Activated CD4-positive, alpha-beta T cell treated with anti-CD3 and anti-CD28 coated beads for 36 hours (primary cell): ENCODE results near the gene ARID5A. TPM values are rescaled to one million over a fixed set of nuclear protein-coding genes. Genes with fewer than 3 reads are reported as not detected.
"Not testable (repeated sequence)": the region's sequence is repeated elsewhere in the genome, so short reads cannot be mapped to it uniquely, and the experiment has no call there.

Source experiments
- ATAC-seq: fragments of 200-7000 bp; cut with Tn5 transposase; one replicate; pipeline ENCODE4 v1.10.0; 2021; ENCODE audit warnings: mild to moderate bottlenecking, moderate library complexity
- CTCF ChIA-PET: fragments of 350-600 bp; sonication (Branson Sonifier 250); formaldehyde crosslinking; loops from one replicate; lab custom pipeline; 2021; ENCODE audit warnings: antibody characterized with exemption; lab: Charles Lee
- POLR2A ChIA-PET: fragments of 350-600 bp; sonication (Branson Sonifier 250); formaldehyde crosslinking; loops from one replicate; lab custom pipeline; 2021; ENCODE audit warnings: antibody characterized with exemption, inconsistent platforms; lab: Charles Lee
- DNase-seq: peaks from one replicate; pipeline ENCODE4 v3.0.0-alpha.2; 2020
- H3K27ac Mint-ChIP-seq: one replicate; pipeline ENCODE4 v1.8.0; 2021; ENCODE audit warnings: mixed read lengths
- H3K27me3 Mint-ChIP-seq: one replicate; pipeline ENCODE4 v1.8.0; 2021; ENCODE audit warnings: mixed read lengths
- H3K36me3 Mint-ChIP-seq: one replicate; pipeline ENCODE4 v1.8.0; 2021; ENCODE audit warnings: low read depth, mixed read lengths
- H3K4me1 Mint-ChIP-seq: one replicate; pipeline ENCODE4 v1.8.0; 2021; ENCODE audit warnings: mixed read lengths
- H3K4me3 Mint-ChIP-seq: one replicate; pipeline ENCODE4 v1.8.0; 2021; ENCODE audit warnings: mild to moderate bottlenecking, moderate library complexity, mixed read lengths
- H3K9me3 Mint-ChIP-seq: one replicate; pipeline ENCODE4 v1.8.0; 2021; ENCODE audit warnings: low read depth, mixed read lengths
- intact Hi-C, 2 experiments: fragments of 100-400 bp; cut with DNase I in 1 of 2; cut with micrococcal nuclease in 1 of 2; formaldehyde crosslinking; loops; one replicate each; pipeline versions ENCODE4 v1.14.2 to v1.15.1; 2022 to 2024; cut with DNase I, micrococcal nuclease
- total RNA-seq, 2 experiments: library from RNA; stranded (reverse); gene quantifications; one replicate each; pipeline ENCODE4 v1.2.3, GENCODE V29; 2021

The ARID5A gene
- total RNA-seq, 2 experiments from 2014 or later = 179 to 191 TPM

DNA sequence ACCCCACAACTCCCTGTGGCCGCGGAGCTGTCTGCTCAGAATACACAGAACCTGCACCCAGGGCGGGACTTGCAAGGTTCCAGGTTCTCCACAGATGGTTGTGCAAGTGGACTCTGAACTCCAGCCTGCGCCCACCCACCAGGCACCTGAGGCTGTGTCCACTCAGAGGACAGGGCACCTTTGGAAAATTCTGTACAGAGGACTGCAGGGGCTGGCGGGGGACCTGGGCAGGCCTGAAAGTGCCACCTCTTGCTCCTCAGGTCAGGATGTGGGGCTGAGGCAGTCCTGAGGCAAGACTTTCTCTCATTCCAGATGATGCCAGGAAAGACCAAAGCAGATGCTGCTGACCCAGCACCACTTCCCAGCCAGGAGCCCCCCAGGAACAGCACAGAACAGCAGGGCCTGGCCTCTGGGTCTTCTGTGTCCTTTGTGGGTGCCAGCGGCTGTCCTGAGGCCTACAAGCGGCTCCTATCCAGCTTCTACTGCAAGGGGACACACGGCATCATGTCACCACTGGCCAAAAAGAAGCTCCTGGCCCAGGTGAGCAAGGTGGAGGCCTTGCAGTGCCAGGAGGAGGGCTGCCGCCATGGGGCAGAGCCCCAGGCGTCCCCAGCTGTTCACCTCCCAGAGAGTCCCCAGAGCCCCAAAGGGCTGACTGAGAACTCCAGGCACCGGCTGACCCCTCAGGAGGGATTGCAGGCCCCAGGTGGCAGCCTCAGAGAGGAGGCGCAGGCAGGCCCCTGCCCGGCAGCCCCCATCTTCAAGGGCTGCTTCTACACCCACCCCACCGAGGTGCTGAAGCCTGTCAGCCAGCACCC lies 14.4 kb downstream of the ARID5A start:
- Mint-ChIP-seq H3K4me3 (no peak overlapping the region), H3K36me3 (peaks cover 42% of the 10 kb centered on the region), H3K4me1 (peaks cover 34% of the 10 kb centered on the region), H3K27me3 (no peaks in the 10 kb centered on the region), H3K9me3 (no peaks in the 10 kb centered on the region), H3K27ac (no peak overlapping the region)
- ATAC-seq = no peak
- intact Hi-C loops = loop anchor here in 1 of 2 experiments (5.0 kb wide), 1 partner anchor 144 kb away; no protein-coding TSS in a partner anchor
- no peak for DNase-seq
- CTCF ChIA-PET = interaction anchor here (0.5 to 0.8 kb wide), 3 partner anchors 11 to 229 kb away, joined by 3 to 4 read pairs (median 3); no protein-coding TSS in a partner anchor
- POLR2A ChIA-PET = no interaction called here

DNA sequence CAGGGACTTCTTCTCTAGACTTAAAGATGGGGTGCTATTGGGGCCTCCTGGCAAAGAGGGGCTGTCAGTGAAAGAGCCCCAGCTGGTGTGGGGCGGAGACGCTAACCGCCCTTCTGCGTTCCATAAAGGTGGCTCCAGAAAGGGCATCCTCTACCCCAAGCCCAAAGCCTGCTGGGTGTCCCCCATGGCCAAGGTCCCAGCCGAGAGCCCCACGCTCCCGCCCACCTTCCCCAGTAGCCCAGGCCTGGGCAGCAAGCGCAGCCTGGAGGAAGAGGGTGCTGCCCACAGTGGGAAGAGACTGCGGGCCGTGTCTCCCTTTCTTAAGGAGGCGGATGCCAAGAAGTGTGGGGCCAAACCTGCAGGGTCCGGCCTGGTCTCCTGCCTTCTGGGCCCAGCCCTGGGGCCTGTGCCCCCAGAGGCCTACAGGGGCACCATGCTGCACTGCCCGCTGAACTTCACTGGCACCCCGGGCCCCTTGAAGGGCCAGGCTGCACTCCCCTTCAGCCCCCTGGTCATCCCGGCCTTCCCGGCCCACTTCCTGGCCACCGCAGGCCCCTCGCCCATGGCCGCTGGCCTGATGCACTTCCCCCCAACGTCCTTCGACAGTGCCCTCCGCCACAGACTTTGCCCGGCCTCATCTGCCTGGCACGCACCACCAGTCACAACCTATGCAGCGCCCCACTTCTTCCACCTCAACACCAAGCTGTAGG lies 15.2 kb downstream of the ARID5A start:
- Mint-ChIP-seq H3K4me3 (no peak overlapping the region), H3K9me3 (no peaks in the 10 kb centered on the region), H3K36me3 (peaks cover 35% of the 10 kb centered on the region), H3K27ac (peak overlapping the region; percentile 31), H3K27me3 (no peaks in the 10 kb centered on the region), H3K4me1 (peaks cover 32% of the 10 kb centered on the region)
- peak; percentile 22 for DNase-seq
- no peak for ATAC-seq
- intact Hi-C loops = loop anchor here in 1 of 2 experiments (2.0 to 5.0 kb wide), 2 partner anchors 13 to 144 kb away; no protein-coding TSS in a partner anchor
- ChIA-PET POLR2A (interaction anchor here (6.5 kb wide), 1 partner anchor 13 kb away, joined by 58 read pairs; the partner anchor contains the start of gene ARID5A), CTCF (interaction anchor here (0.7 to 6.8 kb wide), 3 partner anchors 11 to 230 kb away, joined by 3 to 95 read pairs (median 30); partner anchors contain the start of gene ARID5A)

DNA sequence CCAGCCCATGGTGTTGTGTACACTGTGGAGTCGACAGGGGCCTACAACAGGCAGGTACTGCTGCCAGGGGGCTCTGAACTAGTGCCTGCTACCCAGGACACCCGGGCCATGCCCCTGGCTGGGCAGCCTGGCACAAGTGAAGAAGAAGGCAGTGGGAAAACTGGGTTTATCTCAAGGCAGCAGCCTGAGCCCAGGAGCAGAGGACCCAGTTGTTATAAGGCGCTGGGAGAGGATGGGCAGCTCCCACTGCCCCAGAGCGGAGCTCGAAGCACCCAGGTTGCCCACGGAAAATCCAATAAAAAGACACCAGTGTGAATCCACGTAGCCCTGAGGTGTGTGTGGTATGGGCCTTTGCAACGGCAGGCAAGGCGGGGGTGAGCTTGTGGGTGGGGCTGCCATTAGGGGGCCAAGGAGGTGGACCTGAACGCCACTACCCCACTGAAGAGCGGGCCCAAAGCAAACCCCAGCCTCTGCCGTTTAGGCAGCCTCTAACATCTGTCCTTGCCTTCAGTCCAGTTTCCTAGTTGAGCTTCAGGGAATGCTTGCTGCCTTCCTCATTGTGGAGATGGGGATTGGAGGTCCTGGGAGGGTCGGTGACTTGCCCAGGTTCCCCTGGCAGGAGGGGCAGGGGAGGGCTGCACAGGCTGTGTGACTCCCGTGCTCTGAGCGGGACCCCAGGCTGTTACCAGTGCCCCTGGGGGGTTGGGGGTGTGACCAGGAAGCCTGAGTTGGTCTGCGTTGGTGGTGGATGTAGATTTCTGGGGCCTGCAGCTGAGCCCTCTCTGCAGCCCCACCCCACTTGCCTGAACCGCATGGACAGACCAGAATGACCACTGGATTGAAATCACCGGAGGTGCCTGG lies 16.0 kb downstream of the ARID5A start:
- H3K4me3 Mint-ChIP-seq = peak overlapping the region; percentile 28
- intact Hi-C loops = loop anchor here in 1 of 2 experiments (2.0 to 5.0 kb wide), 2 partner anchors 14 to 145 kb away; no protein-coding TSS in a partner anchor
- DNase-seq (peak; percentile 35), ATAC-seq (no peak)
- POLR2A ChIA-PET = interaction anchor here (6.5 kb wide), 1 partner anchor 14 kb away, joined by 58 read pairs; the partner anchor contains the start of gene ARID5A
- H3K4me1 Mint-ChIP-seq = peaks cover 32% of the 10 kb centered on the region
- H3K27me3 Mint-ChIP-seq = no peaks in the 10 kb centered on the region
- H3K36me3 Mint-ChIP-seq = peaks cover 29% of the 10 kb centered on the region
- no peaks in the 10 kb centered on the region for H3K9me3 Mint-ChIP-seq
- H3K27ac Mint-ChIP-seq = peak overlapping the region; percentile 37
- CTCF ChIA-PET = interaction anchor here (2.1 to 6.8 kb wide), 3 partner anchors 11 to 144 kb away, joined by 10 to 95 read pairs (median 30); partner anchors contain the start of gene ARID5A

- intact Hi-C loops = loop anchor here in 1 of 2 experiments (2.0 to 5.0 kb wide), 2 partner anchors 15 to 146 kb away; no protein-coding TSS in a partner anchor
- peak overlapping the region; percentile 75 for H3K27ac Mint-ChIP-seq
- peak overlapping the region; percentile 28 for H3K4me3 Mint-ChIP-seq
- ChIA-PET POLR2A (interaction anchor here (0.8 to 6.5 kb wide), 6 partner anchors 9 to 208 kb away, joined by 3 to 58 read pairs (median 5); partner anchors contain the start of gene ARID5A), CTCF (interaction anchor here (0.6 to 6.8 kb wide), 19 partner anchors 12 to 248 kb away, joined by 3 to 95 read pairs (median 5); partner anchors contain the start of genes ARID5A and SNRNP200)
- H3K9me3 Mint-ChIP-seq = no peaks in the 10 kb centered on the region
- peaks cover 22% of the 10 kb centered on the region for H3K36me3 Mint-ChIP-seq
- H3K4me1 Mint-ChIP-seq = peaks cover 29% of the 10 kb centered on the region
- DNase-seq (peak; percentile 47), ATAC-seq (peak; percentile 2)
- no peaks in the 10 kb centered on the region for H3K27me3 Mint-ChIP-seq
Measured at GRCh38 chr2:96553176-96553956, 16.8 kb downstream of the ARID5A start.

GRCh38 chr2:96553957-96554292 lies 17.4 kb downstream of the ARID5A start:
- Mint-ChIP-seq H3K27ac (peak overlapping the region; percentile 75), H3K4me1 (peaks cover 29% of the 10 kb centered on the region), H3K36me3 (peaks cover 18% of the 10 kb centered on the region)
- intact Hi-C loops = loop anchor here (1.0 to 5.0 kb wide), 8 partner anchors 15 to 147 kb away; no protein-coding TSS in a partner anchor
- not testable (repeated sequence) for H3K27me3 Mint-ChIP-seq, H3K9me3 Mint-ChIP-seq, ATAC-seq, DNase-seq, H3K4me3 Mint-ChIP-seq
- CTCF ChIA-PET = interaction anchor here (0.5 to 6.8 kb wide), 27 partner anchors 12 to 249 kb away, joined by 3 to 95 read pairs (median 5); partner anchors contain the start of genes ARID5A and SNRNP200
- POLR2A ChIA-PET = interaction anchor here (0.5 to 6.5 kb wide), 11 partner anchors 10 to 350 kb away, joined by 3 to 58 read pairs (median 5); partner anchors contain the start of gene ARID5A

DNA sequence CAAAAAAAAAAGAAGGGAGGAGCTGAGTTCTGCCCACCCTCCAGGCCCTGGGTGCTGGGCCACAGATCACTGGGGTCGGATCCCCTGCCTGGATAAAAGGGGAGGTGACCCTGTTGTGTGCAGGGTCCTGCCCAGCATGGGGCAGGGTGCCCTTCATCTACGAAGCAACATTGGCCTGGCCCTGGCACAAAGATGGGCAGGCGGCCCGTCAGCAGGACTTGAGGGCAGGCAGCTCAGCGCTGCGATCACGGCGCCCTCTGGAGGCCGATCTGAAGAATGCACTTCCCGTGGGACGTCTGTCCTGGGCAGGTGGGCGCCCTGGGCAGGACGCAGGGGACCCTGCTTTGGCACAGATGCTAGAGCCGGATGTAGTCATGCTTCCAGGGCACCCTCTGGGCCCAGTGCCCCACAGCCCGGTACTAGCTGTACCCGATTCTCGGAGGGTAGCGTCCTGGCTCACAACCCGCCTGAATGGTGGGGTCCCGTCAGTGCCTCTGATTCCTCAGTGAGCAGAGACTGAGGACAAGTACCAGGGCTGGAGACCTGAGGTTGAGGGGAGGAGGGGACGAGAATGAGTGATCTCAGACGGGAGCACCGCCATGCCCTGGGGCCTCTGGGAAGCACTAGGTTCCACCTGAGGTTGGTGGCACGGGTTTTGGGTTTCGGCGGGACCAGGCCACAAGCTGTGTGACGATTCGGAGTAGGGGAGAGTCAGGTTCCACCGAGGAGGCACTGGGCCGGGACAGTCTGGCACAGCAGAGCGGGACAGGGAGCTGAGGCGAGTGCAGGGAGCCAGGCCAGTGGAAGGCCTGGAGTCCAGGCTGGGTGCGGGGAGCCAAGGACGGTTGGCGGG lies 18.0 kb downstream of the ARID5A start:
- intact Hi-C loops = loop anchor here (1.0 to 5.0 kb wide), 7 partner anchors 15 to 147 kb away; no protein-coding TSS in a partner anchor
- Mint-ChIP-seq H3K36me3 (peaks cover 17% of the 10 kb centered on the region), H3K27me3 (no peaks in the 10 kb centered on the region), H3K4me1 (peaks cover 29% of the 10 kb centered on the region), H3K9me3 (no peaks in the 10 kb centered on the region), H3K27ac (peak overlapping the region; percentile 75), H3K4me3 (peak overlapping the region; percentile 32)
- ATAC-seq (peak; percentile 42), DNase-seq (peak; percentile 86)
- ChIA-PET CTCF (interaction anchor here (0.5 to 6.8 kb wide), 30 partner anchors 12 to 249 kb away, joined by 3 to 95 read pairs (median 4); partner anchors contain the start of genes ARID5A and SNRNP200), POLR2A (interaction anchor here (0.5 to 6.5 kb wide), 11 partner anchors 10 to 350 kb away, joined by 3 to 58 read pairs (median 5); partner anchors contain the start of gene ARID5A)

DNA sequence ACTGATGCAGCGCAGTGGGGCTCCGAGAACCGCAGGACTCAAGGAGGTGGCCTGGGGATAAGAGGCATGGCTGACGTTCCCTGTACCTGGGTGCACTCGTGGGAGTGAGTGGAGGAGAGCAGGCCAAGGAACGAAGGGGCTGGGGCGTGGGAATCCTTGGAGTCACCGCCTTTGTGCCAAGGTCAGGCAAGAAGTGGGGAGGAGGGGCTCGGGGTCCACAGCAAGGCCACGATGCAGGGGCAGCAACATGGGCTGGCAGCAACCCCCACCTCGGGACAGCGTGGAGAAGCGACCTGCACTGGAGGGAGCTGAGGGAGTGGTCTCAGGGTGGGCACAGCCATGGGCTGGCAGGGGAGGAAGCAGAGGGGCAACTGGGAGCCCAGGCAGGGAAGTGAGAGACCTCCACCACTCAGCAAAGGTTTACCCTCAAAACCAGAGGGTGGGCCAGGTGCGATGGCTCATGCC lies 18.6 kb downstream of the ARID5A start:
- POLR2A ChIA-PET = interaction anchor here (1.5 to 6.5 kb wide), 4 partner anchors 16 to 148 kb away, joined by 5 to 58 read pairs (median 10); partner anchors contain the start of gene ARID5A
- Mint-ChIP-seq H3K27me3 (no peaks in the 10 kb centered on the region), H3K4me3 (peak overlapping the region; percentile 32), H3K9me3 (no peaks in the 10 kb centered on the region), H3K27ac (peak overlapping the region; percentile 42), H3K36me3 (peaks cover 14% of the 10 kb centered on the region), H3K4me1 (peaks cover 29% of the 10 kb centered on the region)
- CTCF ChIA-PET = interaction anchor here (0.6 to 6.8 kb wide), 13 partner anchors 11 to 150 kb away, joined by 3 to 95 read pairs (median 4); partner anchors contain the start of gene ARID5A
- ATAC-seq (no peak), DNase-seq (no peak)
- intact Hi-C loops = loop anchor here (2.0 kb wide), 2 partner anchors 46 to 84 kb away; no protein-coding TSS in a partner anchor

DNA sequence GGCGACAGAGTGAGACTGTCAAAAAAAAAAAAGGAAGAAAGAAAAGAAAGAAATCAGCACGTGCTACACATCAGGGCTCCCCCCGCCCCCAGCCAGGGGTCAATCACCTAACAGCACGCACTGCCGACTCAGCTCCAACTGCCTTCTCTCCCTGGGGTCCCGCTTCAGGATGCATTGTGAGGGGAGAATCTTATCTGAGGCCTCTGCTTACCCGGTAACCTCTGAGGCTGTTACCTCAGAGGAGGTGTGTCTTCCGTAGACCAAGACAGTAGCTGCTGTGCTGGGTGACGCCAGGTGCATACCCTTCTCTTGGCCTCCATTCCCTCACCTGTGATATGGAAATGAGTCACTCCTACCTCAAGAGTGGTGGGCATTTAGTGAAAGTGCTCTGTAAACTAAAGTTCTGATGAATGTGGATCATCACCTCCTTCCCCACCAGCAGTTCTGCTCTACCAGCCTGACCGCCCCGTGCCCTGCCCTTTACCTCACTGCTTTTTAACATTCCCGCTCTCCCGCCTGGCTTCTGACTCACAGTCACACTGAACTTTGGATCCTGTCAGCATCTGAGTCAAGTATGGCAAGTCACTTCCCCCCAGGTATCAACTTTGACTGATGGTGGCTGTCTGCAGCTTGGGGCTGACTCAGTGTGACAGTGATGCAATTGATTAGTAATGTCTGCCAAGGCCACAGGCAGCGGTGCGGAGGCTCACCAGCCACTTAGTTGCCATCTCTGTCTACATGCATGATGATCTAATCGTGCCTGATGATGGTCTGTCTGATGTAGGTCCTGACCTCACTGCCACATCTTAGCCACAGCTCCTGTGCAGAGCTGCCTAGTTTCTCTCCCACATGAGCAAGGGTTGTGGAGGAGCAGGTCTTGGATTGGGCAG lies 20.1 kb downstream of the ARID5A start:
- Mint-ChIP-seq H3K27ac (peak overlapping the region; percentile 58), H3K4me3 (no peak overlapping the region), H3K36me3 (peaks cover 14% of the 10 kb centered on the region), H3K27me3 (no peaks in the 10 kb centered on the region), H3K9me3 (no peaks in the 10 kb centered on the region), H3K4me1 (peaks cover 29% of the 10 kb centered on the region)
- POLR2A ChIA-PET = interaction anchor here (0.6 to 6.5 kb wide), 2 partner anchors 18 to 361 kb away, joined by 7 to 58 read pairs; partner anchors contain the start of gene ARID5A
- intact Hi-C loops = loop anchor here in 1 of 2 experiments (1.0 kb wide), 1 partner anchor 20 kb away; the partner anchor contains the start of gene ARID5A
- DNase-seq = peak; percentile 85
- peak; percentile 72 for ATAC-seq
- CTCF ChIA-PET = interaction anchor here (0.7 to 6.8 kb wide), 13 partner anchors 9 to 252 kb away, joined by 3 to 95 read pairs (median 3); partner anchors contain the start of gene ARID5A
